Stimulated activated naive CD8-positive, alpha-beta T cell treated with anti-CD3 and anti-CD28 coated beads, Interleukin-15, Interleukin-2, amounts not matched to agents 100 ng/mL and 50 ng/mL, for 24 hours (primary cell): ENCODE results near the gene CD19.
"Not testable (repeated sequence)": the region's sequence is repeated elsewhere in the genome, so short reads cannot be mapped to it uniquely, and the experiment has no call there.

ENCODE experiments used
- H3K27ac Mint-ChIP-seq: one replicate; pipeline ENCODE4 v1.8.0; 2021; ENCODE audit warnings: mild to moderate bottlenecking, mixed read lengths
- H3K27me3 Mint-ChIP-seq: one replicate; pipeline ENCODE4 v1.8.0; 2021; ENCODE audit warnings: mixed read lengths
- H3K36me3 Mint-ChIP-seq: one replicate; pipeline ENCODE4 v1.8.0; 2021; ENCODE audit warnings: low read depth, mixed read lengths
- H3K4me1 Mint-ChIP-seq: one replicate; pipeline ENCODE4 v1.8.0; 2021; ENCODE audit warnings: low read depth, mixed read lengths
- H3K4me3 Mint-ChIP-seq: one replicate; pipeline ENCODE4 v1.8.0; 2021; ENCODE audit warnings: mild to moderate bottlenecking, mixed read lengths
- H3K9me3 Mint-ChIP-seq: one replicate; pipeline ENCODE4 v1.8.0; 2021; ENCODE audit warnings: mixed read lengths

CD19 gene

GRCh38 chr16:28931801-28932225 lies at the start of gene CD19:
Gene CD19 (plus strand): TSS chr16:28931971. CDS start chr16:28932001, 30 bp downstream.
- Mint-ChIP-seq H3K27me3 (no peaks in the 10 kb centered on the region), H3K36me3 (peaks cover 4% of the 10 kb centered on the region), H3K4me3 (peak within 1 kb of the TSS; percentile 74), H3K27ac (peak within 1 kb of the TSS; percentile 77), H3K4me1 (peaks cover 46% of the 10 kb centered on the region), H3K9me3 (no peaks in the 10 kb centered on the region)

DNA sequence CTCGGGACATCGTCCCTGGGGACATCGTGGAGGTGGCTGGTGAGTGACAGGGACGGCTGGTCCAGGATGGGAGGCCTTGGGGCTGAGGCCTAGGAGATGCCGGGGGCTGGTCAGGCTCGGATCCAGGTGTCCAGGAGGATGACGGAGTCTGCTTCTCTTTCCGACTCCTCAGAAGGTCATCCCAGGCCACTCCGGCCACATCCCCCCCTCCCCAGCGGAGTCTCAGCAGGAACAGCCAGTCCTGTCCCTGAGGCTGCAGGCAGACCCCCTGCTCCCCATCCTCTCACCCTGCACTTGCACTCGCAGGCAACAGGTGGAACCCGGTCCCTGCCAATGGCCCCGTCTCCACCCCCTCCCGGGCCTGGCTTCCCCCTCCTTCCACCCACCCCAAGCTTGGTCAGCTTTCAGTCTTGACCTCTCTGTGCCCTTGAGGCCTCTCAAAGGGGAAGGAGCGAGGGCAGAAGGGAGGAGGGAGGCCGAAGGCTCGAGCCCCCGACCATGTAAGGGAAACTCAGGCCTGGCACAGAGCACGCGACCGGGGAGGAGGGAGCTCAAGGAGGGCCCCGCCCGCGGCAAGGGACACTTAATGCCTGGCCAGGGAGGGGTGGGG lies 49.1 kb upstream of the CD19 start:
- H3K4me1 Mint-ChIP-seq: peaks cover 29% of the 10 kb centered on the region
- peaks cover 9% of the 10 kb centered on the region for H3K27me3 Mint-ChIP-seq
- H3K27ac Mint-ChIP-seq: no peak overlapping the region
- no peaks in the 10 kb centered on the region for H3K9me3 Mint-ChIP-seq
- no peaks in the 10 kb centered on the region for H3K36me3 Mint-ChIP-seq
- H3K4me3 Mint-ChIP-seq: no peak overlapping the region

- H3K4me1 Mint-ChIP-seq: peaks cover 25% of the 10 kb centered on the region
- H3K4me3 Mint-ChIP-seq: no peak overlapping the region
- no peaks in the 10 kb centered on the region for H3K9me3 Mint-ChIP-seq
- H3K27ac Mint-ChIP-seq: no peak overlapping the region
- no peaks in the 10 kb centered on the region for H3K36me3 Mint-ChIP-seq
- peaks cover 9% of the 10 kb centered on the region for H3K27me3 Mint-ChIP-seq
Measured at GRCh38 chr16:28883221-28883996, 48.4 kb upstream of the CD19 start.

GRCh38 chr16:28884045-28884444 lies 47.7 kb upstream of the CD19 start:
- Mint-ChIP-seq H3K4me3 (no peak overlapping the region), H3K4me1 (peaks cover 18% of the 10 kb centered on the region), H3K27me3 (peaks cover 9% of the 10 kb centered on the region)

GRCh38 chr16:28886945-28887344 lies 44.8 kb upstream of the CD19 start:
- H3K27ac Mint-ChIP-seq: no peak overlapping the region
- no peaks in the 10 kb centered on the region for H3K9me3 Mint-ChIP-seq
- no peaks in the 10 kb centered on the region for H3K36me3 Mint-ChIP-seq
- H3K4me3 Mint-ChIP-seq: no peak overlapping the region
- no peaks in the 10 kb centered on the region for H3K4me1 Mint-ChIP-seq
- H3K27me3 Mint-ChIP-seq: no peaks in the 10 kb centered on the region

More at GRCh38 chr16:28884045-28884444, 47.7 kb upstream of the CD19 start:
- H3K36me3 Mint-ChIP-seq: no peaks in the 10 kb centered on the region
- H3K9me3 Mint-ChIP-seq: no peaks in the 10 kb centered on the region
- H3K27ac Mint-ChIP-seq: no peak overlapping the region

DNA sequence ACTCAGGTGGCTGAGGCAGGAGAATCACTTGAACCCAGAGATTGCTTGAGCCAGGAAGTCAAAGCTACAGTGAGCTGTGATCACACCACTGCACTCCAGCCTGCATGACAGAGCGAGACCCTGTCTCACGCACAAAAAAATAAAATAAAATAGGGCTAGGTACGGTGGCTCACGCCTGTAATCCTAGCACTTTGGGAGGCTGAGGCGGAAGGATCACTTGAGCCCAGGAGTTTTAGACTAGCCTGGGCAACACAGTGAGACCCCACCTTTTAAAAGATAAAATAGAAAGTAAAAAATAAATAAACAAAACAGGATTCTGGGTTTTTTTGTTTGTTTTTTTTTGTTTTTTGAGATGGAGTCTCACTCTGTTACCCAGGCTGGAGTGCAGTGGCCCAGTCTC lies 41.4 kb upstream of the CD19 start:
- not testable (repeated sequence) for H3K9me3 Mint-ChIP-seq, H3K27ac Mint-ChIP-seq, H3K36me3 Mint-ChIP-seq, H3K27me3 Mint-ChIP-seq, H3K4me1 Mint-ChIP-seq, H3K4me3 Mint-ChIP-seq

- Mint-ChIP-seq H3K27ac (no peak overlapping the region), H3K4me3 (no peak overlapping the region), H3K4me1 (no peaks in the 10 kb centered on the region), H3K27me3 (no peaks in the 10 kb centered on the region), H3K9me3 (no peaks in the 10 kb centered on the region), H3K36me3 (no peaks in the 10 kb centered on the region)
Measured at GRCh38 chr16:28891964-28892890, 39.5 kb upstream of the CD19 start.

DNA sequence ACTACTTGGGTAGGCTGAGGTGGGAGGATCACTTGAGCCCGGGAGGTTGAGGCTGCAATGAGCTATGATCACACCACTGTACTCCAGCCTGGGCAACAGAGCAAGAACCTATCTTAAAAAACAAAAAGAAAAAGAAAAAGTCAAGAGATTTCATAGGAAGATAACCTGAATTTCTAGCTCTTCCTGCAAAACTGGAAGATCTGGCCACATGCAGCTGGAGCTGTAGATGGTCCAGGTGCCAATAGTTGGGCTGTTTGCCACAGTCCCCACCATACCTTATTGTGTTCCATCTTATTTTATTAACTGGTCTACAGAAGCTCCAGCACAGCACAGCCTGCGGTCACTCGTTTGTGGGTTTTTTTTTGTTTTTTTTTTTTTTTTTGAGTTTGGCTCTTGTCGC lies 38.5 kb upstream of the CD19 start:
- Mint-ChIP-seq H3K36me3 (no peaks in the 10 kb centered on the region), H3K4me1 (no peaks in the 10 kb centered on the region), H3K27ac (no peak overlapping the region), H3K9me3 (no peaks in the 10 kb centered on the region), H3K27me3 (no peaks in the 10 kb centered on the region), H3K4me3 (no peak overlapping the region)

DNA sequence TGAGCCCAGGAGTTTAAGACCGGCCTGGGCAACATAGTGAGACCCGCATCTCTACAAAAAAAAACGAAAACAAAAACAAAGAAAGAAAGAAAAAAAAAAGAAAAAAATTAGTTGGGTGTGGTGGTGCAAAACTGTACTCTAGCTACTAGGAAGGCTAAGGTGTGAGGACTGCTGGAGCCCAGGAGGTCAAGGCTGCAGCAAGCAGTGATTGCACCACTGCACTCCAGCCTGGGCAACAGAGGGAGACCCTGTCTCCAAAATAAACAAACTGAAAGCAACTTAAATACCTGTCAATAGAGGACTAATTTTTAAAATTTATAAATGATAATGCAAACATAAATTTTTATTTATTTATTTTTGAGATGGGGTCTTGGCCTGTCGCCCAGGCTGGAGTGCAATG lies 36.2 kb upstream of the CD19 start:
- H3K27me3 Mint-ChIP-seq: no peaks in the 10 kb centered on the region
- H3K27ac Mint-ChIP-seq: no peak overlapping the region
- H3K36me3 Mint-ChIP-seq: no peaks in the 10 kb centered on the region
- H3K9me3 Mint-ChIP-seq: no peaks in the 10 kb centered on the region
- no peak overlapping the region for H3K4me3 Mint-ChIP-seq
- no peaks in the 10 kb centered on the region for H3K4me1 Mint-ChIP-seq

DNA sequence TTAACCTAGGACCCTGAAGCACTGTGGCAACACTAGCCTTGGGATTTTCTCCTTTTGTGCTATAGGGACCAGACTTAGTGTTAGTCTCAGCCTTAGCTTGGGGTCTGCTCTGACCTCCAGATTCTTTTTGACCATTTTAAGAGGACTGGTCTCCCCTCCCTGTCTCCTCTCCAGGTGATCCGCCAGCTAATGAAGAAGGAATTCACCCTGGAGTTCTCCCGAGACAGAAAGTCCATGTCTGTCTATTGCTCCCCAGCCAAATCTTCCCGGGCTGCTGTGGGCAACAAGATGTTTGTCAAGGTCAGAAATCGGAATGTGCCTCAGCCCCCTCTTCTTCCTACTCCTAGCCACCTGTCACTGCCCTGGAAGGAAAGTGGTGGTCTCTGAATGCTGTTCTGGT lies 33.9 kb upstream of the CD19 start:
- peaks cover 3% of the 10 kb centered on the region for H3K4me1 Mint-ChIP-seq
- no peak overlapping the region for H3K27ac Mint-ChIP-seq
- no peak overlapping the region for H3K4me3 Mint-ChIP-seq
- no peaks in the 10 kb centered on the region for H3K9me3 Mint-ChIP-seq
- no peaks in the 10 kb centered on the region for H3K27me3 Mint-ChIP-seq
- no peaks in the 10 kb centered on the region for H3K36me3 Mint-ChIP-seq

DNA sequence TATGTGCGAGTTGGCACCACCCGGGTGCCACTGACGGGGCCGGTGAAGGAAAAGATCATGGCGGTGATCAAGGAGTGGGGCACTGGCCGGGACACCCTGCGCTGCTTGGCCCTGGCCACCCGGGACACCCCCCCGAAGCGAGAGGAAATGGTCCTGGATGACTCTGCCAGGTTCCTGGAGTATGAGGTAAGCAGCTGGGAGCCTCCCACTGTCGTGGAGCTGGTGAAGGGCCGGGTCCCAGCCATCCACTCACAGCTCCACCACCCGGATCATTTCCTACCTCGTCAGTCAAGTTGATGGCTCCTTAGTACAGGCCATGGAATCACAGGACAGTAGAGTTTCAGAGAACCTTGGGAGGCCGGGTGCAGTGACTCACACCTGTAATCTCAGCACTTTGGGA lies 33.5 kb upstream of the CD19 start:
- Mint-ChIP-seq H3K4me3 (no peak overlapping the region), H3K9me3 (no peaks in the 10 kb centered on the region), H3K27me3 (no peaks in the 10 kb centered on the region), H3K4me1 (peaks cover 5% of the 10 kb centered on the region), H3K27ac (no peak overlapping the region), H3K36me3 (no peaks in the 10 kb centered on the region)

- Mint-ChIP-seq H3K27me3 (no peaks in the 10 kb centered on the region), H3K36me3 (no peaks in the 10 kb centered on the region), H3K4me1 (peaks cover 5% of the 10 kb centered on the region), H3K27ac (no peak overlapping the region), H3K9me3 (no peaks in the 10 kb centered on the region), H3K4me3 (no peak overlapping the region)
Measured at GRCh38 chr16:28898942-28899341, 32.8 kb upstream of the CD19 start.

DNA sequence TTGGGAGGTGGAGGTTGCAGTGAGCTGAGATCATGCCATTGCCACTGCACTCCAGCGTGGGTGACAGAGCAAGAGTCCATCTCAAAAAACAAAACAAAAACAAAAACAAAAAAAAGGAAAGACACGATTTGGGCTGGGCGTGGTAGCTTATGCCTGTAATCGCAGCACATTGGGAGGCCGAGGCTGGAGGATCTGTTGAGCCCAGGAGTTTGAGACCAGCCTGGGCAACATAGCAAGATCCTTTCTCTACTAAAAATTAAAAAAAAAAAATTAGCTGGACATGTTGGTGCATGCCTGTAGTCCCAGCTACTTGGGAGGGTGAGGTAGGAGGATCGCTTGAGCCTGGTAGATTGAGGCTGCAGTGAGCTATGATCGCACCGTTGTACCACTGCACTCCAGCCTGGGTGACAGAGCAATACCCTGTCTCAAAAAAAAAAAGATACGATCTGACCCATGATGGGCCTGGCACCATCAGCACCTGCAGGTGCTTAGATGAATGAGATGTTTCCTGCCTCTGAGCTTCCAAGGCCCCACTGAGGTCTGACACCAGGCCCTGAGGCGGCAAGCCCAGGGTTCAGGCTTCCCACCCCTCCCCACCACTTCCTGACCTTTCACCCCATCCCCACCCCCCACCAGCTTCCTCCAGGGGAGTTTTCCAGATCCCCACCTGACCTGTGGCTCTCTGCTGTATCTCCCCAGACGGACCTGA lies 31.7 kb upstream of the CD19 start:
- Mint-ChIP-seq H3K27me3 (no peaks in the 10 kb centered on the region), H3K4me1 (peaks cover 5% of the 10 kb centered on the region), H3K9me3 (no peaks in the 10 kb centered on the region), H3K4me3 (no peak overlapping the region), H3K27ac (no peak overlapping the region), H3K36me3 (no peaks in the 10 kb centered on the region)

DNA sequence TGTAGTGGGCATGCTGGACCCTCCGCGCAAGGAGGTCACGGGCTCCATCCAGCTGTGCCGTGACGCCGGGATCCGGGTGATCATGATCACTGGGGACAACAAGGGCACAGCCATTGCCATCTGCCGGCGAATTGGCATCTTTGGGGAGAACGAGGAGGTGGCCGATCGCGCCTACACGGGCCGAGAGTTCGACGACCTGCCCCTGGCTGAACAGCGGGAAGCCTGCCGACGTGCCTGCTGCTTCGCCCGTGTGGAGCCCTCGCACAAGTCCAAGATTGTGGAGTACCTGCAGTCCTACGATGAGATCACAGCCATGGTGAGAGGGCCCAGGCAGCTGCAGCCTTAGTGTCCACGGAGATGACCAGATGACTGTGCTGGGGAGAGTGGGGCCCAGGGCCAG lies 31.2 kb upstream of the CD19 start:
- H3K4me1 Mint-ChIP-seq: peaks cover 5% of the 10 kb centered on the region
- no peak overlapping the region for H3K27ac Mint-ChIP-seq
- H3K36me3 Mint-ChIP-seq: no peaks in the 10 kb centered on the region
- H3K27me3 Mint-ChIP-seq: no peaks in the 10 kb centered on the region
- H3K4me3 Mint-ChIP-seq: no peak overlapping the region
- H3K9me3 Mint-ChIP-seq: no peaks in the 10 kb centered on the region
